AG04449 (cell line): ENCODE data around the gene ULBP2.
"Not testable (repeated sequence)": the region's sequence is repeated elsewhere in the genome, so short reads cannot be mapped to it uniquely, and the experiment has no call there.

Experiments used
- CTCF ChIA-PET: fragments of 350-600 bp; formaldehyde crosslinking; extraction: SDS; loops from one replicate; lab custom pipeline; 2021; ENCODE audit warnings: antibody characterized with exemption; lab: Yijun Ruan, JAX
- POLR2A ChIA-PET: fragments of 400-600, 350-600 bp; formaldehyde crosslinking; extraction: SDS; loops from one replicate; lab custom pipeline; 2020; ENCODE audit warnings: antibody characterized with exemption, inconsistent platforms; lab: Yijun Ruan, JAX
- DNase-seq: peaks from one replicate; pipeline ENCODE4 v3.0.0-alpha.2; 2010; ENCODE audit warnings: low read depth, low spot score
- H3K4me3 ChIP-seq: 2 replicates; pipeline ENCODE4 v1.5.1; 2011; ENCODE audit warnings: low read depth, mild to moderate bottlenecking, control low read depth, low read length
- TF ChIP-seq, protein P1 (sequence below): IDR thresholded peaks from one replicate; pipeline ENCODE4 v1.5.1; 2011; ENCODE audit warnings: mild to moderate bottlenecking, moderate library complexity, low read length, control low read depth, inconsistent platforms; ENCODE audit not compliant: insufficient read depth; ENCODE audit errors: missing control alignments

Gene ULBP2

DNA sequence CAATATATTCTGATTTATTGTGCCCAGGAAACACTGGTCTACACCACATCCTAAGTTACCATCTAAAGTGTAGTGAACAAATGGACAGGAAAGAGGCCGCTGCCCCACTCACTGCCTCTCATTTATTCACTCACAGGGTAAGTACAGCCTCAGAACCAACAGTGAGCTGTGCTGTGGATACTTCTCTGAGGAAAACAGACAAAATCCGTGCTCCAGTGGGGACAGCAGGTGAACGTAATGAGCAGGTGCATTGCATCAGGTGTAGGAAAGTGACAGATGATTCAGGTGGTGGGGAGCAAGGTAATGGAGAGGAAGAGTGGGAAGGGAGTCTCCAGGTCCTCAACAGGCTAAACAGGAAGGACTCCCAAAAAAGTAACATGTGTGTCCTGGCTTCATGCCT lies 8.4 kb upstream of the ULBP2 start:
- no peak for DNase-seq
- ChIA-PET POLR2A (no interaction called here), CTCF (interaction anchor here (0.6 to 3.0 kb wide), 2 partner anchors 77 to 84 kb away, joined by 3 to 14 read pairs; no protein-coding TSS in a partner anchor)
- H3K4me3 ChIP-seq = no peak overlapping the region
- TF ChIP-seq, protein P1, sequence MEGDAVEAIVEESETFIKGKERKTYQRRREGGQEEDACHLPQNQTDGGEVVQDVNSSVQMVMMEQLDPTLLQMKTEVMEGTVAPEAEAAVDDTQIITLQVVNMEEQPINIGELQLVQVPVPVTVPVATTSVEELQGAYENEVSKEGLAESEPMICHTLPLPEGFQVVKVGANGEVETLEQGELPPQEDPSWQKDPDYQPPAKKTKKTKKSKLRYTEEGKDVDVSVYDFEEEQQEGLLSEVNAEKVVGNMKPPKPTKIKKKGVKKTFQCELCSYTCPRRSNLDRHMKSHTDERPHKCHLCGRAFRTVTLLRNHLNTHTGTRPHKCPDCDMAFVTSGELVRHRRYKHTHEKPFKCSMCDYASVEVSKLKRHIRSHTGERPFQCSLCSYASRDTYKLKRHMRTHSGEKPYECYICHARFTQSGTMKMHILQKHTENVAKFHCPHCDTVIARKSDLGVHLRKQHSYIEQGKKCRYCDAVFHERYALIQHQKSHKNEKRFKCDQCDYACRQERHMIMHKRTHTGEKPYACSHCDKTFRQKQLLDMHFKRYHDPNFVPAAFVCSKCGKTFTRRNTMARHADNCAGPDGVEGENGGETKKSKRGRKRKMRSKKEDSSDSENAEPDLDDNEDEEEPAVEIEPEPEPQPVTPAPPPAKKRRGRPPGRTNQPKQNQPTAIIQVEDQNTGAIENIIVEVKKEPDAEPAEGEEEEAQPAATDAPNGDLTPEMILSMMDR = no peak

DNA sequence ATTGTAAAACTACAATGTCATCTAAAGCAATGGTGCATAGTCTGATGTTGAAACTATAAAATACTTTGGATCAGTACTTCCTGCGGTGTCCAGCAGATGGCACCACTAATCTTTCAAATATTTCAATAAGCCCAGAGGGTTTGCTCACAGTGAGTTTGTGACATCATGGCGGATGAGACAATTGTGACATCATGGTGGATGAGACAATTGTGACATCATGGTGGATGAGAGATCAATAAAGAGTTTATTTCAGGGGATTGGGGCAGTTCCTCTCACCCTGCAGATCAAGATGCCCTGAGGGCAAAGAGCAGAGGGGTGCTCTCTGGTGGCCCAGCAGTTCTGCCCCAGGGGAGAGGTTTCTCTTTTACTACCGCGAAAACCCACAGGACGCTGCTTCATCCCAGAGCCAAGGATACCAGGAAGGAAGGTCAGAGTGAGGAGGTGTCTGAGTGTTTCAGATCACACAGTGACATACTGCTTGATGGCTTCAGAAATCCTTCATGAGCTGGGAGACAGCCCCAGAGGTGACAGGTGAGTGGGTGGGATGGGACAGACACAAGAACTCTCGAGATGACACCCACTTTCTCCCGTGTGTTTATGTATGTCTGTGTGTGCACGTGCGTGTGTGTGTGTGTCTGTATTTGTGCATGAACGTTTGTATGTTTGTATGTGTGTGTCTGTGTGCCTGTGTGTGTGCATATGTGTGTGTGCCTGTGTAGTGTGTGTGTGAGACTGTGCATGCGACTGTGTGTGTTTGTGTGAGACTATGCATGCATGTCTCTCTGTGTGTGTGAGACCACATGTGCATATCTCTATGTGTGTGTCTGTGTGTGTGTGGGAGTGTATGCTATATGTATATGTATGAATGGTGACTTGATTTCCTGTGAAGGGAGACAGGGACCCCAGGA lies 7.3 kb upstream of the ULBP2 start:
- CTCF ChIA-PET = interaction anchor here (0.7 to 2.5 kb wide), 7 partner anchors 69 to 881 kb away, joined by 3 to 37 read pairs (median 4); no protein-coding TSS in a partner anchor
- POLR2A ChIA-PET = no interaction called here
- H3K4me3 ChIP-seq = no peak overlapping the region
- TF ChIP-seq, protein P1 = peak; percentile 51
- DNase-seq = no peak

DNA sequence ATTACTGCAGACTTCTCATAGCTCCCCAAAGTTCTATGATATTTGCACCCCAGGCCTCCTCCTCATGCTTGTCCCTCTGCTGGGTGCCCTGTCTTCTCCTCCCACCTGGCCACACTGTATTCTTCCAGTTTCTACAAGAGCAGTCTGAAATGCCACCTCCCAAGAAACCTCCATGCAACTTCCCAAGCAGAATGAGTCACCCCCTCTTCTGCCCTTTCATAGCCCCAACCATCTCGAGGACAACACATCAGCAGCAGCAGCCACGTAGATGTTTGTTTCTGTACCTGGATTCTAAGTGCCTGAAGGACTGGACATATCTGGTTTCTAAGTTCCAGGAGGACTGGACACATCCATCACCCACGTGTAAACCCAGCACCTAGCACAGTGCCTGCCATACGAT lies 6.6 kb upstream of the ULBP2 start:
- no peak for DNase-seq
- ChIA-PET CTCF (interaction anchor here (0.7 to 2.5 kb wide), 8 partner anchors 11 to 880 kb away, joined by 3 to 37 read pairs (median 4); no protein-coding TSS in a partner anchor), POLR2A (no interaction called here)
- TF ChIP-seq, protein P1 = no peak
- H3K4me3 ChIP-seq = no peak overlapping the region

DNA sequence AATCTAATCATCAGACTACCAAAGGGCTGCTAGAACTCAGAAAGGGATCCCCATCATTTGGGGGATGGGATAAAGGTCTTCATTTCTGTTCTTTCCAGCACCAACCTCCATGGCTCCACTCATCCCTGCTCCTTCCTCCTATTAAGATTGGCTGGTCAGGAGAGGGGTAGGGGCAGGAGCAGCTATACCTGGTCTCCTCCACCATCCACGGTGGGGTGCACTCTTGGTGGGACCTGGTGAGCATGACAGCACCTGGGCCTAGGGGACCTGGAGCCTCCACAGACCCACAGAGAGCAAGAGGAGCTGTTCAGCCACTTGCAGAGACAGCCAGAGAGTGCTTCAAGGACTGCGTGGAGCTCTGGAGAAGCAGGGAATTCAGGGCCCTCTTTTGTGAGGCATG lies 6.1 kb upstream of the ULBP2 start:
- TF ChIP-seq, protein P1 = no peak
- ChIA-PET POLR2A (no interaction called here), CTCF (interaction anchor here (0.7 to 2.5 kb wide), 7 partner anchors 11 to 880 kb away, joined by 3 to 37 read pairs (median 4); no protein-coding TSS in a partner anchor)
- no peak for DNase-seq
- no peak overlapping the region for H3K4me3 ChIP-seq

DNA sequence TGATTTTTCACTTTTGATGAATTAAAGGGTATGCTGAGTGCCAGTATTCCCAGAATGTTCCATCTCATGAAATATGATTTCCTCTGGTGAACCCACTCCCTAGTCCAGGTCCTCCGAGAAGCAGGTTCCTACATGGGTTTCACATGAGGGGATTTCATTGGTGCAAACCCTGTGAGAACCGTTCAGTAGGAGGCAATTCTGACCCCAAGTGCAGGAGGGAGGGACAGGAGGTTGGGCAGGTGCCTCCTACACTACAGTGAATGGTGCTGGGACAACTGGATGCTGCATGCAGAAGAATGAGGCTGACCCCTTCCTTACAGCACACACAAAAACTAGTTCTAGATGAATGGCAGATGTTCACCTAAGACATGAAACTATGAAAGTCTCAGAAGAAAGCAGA lies 5.1 kb upstream of the ULBP2 start:
- no peak for DNase-seq
- ChIA-PET CTCF (interaction anchor here (1.0 to 2.5 kb wide), 2 partner anchors 80 to 104 kb away, joined by 4 to 37 read pairs; no protein-coding TSS in a partner anchor), POLR2A (no interaction called here)
- TF ChIP-seq, protein P1 = no peak
- no peak overlapping the region for H3K4me3 ChIP-seq

DNA sequence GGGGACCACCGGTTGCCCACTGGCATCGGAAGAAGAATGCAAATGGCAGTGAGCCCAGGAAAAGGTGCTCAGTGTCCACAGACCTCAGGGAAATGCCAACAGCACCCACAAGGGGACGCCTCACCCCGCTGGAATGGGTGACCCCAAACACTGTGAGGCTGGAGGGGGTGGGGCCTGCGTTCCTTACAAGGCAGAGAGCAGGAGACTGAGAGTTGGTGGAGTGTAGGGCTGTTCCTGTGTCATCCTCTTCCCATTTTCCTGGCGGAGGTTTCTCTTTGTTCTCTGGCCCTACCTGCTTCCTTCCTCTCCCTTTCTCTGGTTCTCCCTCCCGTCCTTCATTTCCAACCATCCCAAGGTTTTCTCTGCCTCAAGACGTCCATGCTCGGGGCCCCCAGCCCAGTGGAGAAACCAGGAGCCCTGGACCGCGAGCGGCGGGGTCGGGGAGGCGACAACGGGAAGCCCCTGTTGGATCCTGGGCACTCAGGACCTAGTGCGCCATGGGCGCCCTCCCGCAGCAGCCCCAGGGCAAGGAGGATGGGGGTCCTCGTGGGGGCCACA lies 3.7 kb upstream of the ULBP2 start:
- DNase-seq, POLR2A ChIA-PET: not testable (repeated sequence)
- CTCF ChIA-PET = interaction anchor here (1.2 kb wide), 1 partner anchor 79 kb away, joined by 6 read pairs; no protein-coding TSS in a partner anchor
- H3K4me3 ChIP-seq = peak overlapping the region; percentile 55
